ENCODE data around the gene RAD51B.

DNA sequence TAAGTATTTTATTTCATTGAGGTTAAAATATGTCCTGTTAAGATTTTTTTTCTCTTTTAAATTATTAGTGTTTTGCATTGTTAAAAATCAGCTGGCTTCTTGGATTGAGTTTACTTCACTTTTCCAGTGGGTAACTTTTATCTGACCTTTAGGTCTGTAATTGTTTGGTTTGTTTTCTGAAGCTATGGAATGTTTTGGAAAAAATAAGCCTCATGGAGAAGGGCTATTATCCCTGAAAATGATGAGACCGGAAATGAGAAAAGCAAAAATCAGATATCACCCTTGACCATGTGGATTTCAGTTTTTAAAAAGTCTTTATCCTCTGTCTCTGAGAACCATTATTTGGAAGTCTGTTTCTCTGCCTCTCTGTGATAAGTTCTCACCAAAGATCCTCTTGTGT lies 180.9 kb downstream of the RAD51B start:
- TF ChIP-seq, protein P1, sequence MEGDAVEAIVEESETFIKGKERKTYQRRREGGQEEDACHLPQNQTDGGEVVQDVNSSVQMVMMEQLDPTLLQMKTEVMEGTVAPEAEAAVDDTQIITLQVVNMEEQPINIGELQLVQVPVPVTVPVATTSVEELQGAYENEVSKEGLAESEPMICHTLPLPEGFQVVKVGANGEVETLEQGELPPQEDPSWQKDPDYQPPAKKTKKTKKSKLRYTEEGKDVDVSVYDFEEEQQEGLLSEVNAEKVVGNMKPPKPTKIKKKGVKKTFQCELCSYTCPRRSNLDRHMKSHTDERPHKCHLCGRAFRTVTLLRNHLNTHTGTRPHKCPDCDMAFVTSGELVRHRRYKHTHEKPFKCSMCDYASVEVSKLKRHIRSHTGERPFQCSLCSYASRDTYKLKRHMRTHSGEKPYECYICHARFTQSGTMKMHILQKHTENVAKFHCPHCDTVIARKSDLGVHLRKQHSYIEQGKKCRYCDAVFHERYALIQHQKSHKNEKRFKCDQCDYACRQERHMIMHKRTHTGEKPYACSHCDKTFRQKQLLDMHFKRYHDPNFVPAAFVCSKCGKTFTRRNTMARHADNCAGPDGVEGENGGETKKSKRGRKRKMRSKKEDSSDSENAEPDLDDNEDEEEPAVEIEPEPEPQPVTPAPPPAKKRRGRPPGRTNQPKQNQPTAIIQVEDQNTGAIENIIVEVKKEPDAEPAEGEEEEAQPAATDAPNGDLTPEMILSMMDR (IDR thresholded peaks at IDR 0.05) = no peak
- no peak for TF ChIP-seq POLR2AphosphoS5 (IDR thresholded peaks at IDR 0.05)
- no peak for TF ChIP-seq POLR2A (IDR thresholded peaks at IDR 0.05)
- TF ChIP-seq EP300 (IDR thresholded peaks at IDR 0.05) = no peak
